ENCODE results near the gene PCDHB13. TPM values are rescaled to one million over a fixed set of nuclear protein-coding genes. Genes with fewer than 3 reads are reported as not detected.
"Not testable (repeated sequence)": the region's sequence is repeated elsewhere in the genome, so short reads cannot be mapped to it uniquely, and the experiment has no call there.

The PCDHB13 gene
- total RNA-seq, 1 experiment from 2014 or later = 2.2 TPM

DNA sequence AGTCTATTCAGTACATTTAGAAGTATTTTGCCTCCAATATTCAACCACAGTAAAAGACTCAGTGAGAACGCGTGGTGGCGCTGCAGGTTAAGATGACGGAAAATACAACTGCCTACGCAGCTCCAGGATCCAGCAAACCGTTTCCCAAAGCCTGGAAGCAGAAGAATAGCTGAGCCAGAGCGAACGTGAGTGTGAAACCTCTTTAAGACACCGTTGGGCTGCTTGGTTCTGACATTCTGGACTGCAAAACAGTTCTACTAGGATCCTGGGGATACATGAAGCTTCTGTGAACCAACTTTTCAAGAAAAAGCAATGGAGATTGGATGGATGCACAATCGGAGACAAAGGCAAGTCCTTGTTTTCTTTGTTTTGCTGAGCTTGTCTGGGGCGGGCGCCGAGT lies 31.5 kb upstream of the PCDHB13 start, which contains the start of gene PCDHB16:
TSS of gene PCDHB16 (plus strand) at position 140 of the 400 bp plus-strand sequence. CDS start at position 313, 173 bp downstream.
- H3K27ac Mint-ChIP-seq = peak within 1 kb of the TSS; percentile 52; the same call in 1 of the 2 replicates
- peaks cover 15% of the 10 kb centered on the region for H3K9me3 Mint-ChIP-seq
- peaks cover 16% of the 10 kb centered on the region for H3K4me1 Mint-ChIP-seq
- DNase-seq (ENCODE audit: low spot score) (peak; percentile 78), ATAC-seq (peak; percentile 70)
- no peaks in the 10 kb centered on the region; the same call in 1 of the 2 replicates for H3K27me3 Mint-ChIP-seq (ENCODE audit: low read depth)
- H3K4me3 Mint-ChIP-seq = peak within 1 kb of the TSS; percentile 68
- peaks cover 19% of the 10 kb centered on the region for H3K36me3 Mint-ChIP-seq
- ChIA-PET POLR2A (interaction anchor here (0.6 kb wide), 1 partner anchor 65 kb away, joined by 3 read pairs; no protein-coding TSS in a partner anchor), CTCF (interaction anchor here (0.6 to 3.0 kb wide), 59 partner anchors 8 to 455 kb away, joined by 3 to 41 read pairs (median 5); partner anchors contain the start of genes HDAC3, PCDHB10, PCDHB11 and PCDHB12)
- TF ChIP-seq, protein P1, sequence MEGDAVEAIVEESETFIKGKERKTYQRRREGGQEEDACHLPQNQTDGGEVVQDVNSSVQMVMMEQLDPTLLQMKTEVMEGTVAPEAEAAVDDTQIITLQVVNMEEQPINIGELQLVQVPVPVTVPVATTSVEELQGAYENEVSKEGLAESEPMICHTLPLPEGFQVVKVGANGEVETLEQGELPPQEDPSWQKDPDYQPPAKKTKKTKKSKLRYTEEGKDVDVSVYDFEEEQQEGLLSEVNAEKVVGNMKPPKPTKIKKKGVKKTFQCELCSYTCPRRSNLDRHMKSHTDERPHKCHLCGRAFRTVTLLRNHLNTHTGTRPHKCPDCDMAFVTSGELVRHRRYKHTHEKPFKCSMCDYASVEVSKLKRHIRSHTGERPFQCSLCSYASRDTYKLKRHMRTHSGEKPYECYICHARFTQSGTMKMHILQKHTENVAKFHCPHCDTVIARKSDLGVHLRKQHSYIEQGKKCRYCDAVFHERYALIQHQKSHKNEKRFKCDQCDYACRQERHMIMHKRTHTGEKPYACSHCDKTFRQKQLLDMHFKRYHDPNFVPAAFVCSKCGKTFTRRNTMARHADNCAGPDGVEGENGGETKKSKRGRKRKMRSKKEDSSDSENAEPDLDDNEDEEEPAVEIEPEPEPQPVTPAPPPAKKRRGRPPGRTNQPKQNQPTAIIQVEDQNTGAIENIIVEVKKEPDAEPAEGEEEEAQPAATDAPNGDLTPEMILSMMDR (IDR thresholded peaks at IDR 0.05) = peak; percentile 61
- TF ChIP-seq, protein P2, sequence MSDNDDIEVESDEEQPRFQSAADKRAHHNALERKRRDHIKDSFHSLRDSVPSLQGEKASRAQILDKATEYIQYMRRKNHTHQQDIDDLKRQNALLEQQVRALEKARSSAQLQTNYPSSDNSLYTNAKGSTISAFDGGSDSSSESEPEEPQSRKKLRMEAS (CRISPR knock-in tag; IDR thresholded peaks at IDR 0.05) = 0 out of 2 replicates have a peak, but pooled peaks have one; percentile 16
- TF ChIP-seq PRRX2 (CRISPR knock-in tag; IDR thresholded peaks at IDR 0.05) = no peak

DNA sequence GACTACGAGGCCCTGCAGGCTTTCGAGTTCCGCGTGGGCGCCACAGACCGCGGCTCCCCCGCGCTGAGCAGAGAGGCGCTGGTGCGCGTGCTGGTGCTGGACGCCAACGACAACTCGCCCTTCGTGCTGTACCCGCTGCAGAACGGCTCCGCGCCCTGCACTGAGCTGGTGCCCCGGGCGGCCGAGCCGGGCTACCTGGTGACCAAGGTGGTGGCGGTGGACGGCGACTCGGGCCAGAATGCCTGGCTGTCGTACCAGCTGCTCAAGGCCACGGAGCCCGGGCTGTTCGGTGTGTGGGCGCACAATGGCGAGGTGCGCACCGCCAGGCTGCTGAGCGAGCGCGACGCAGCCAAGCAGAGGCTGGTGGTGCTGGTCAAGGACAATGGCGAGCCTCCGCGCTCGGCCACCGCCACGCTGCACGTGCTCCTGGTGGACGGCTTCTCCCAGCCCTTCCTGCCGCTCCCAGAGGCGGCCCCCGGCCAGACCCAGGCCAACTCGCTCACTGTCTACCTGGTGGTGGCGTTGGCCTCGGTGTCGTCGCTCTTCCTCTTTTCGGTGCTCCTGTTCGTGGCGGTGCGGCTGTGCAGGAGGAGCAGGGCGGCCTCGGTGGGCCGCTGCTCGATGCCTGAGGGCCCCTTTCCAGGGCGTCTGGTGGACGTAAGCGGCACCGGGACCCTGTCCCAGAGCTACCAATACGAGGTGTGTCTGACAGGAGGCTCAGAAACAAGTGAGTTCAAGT lies 29.4 kb upstream of the PCDHB13 start:
- H3K4me3 Mint-ChIP-seq; H3K27me3 Mint-ChIP-seq (ENCODE audit: low read depth); ATAC-seq; H3K27ac Mint-ChIP-seq; POLR2A ChIA-PET; DNase-seq (ENCODE audit: low spot score): not testable (repeated sequence)
- Mint-ChIP-seq H3K4me1 (peaks cover 16% of the 10 kb centered on the region), H3K9me3 (peaks cover 19% of the 10 kb centered on the region), H3K36me3 (peaks cover 22% of the 10 kb centered on the region)
- CTCF ChIA-PET = interaction anchor here (1.3 to 2.4 kb wide), 2 partner anchors 34 to 90 kb away, joined by 3 to 25 read pairs; partner anchors contain the start of genes PCDHB2 and PCDHB6

DNA sequence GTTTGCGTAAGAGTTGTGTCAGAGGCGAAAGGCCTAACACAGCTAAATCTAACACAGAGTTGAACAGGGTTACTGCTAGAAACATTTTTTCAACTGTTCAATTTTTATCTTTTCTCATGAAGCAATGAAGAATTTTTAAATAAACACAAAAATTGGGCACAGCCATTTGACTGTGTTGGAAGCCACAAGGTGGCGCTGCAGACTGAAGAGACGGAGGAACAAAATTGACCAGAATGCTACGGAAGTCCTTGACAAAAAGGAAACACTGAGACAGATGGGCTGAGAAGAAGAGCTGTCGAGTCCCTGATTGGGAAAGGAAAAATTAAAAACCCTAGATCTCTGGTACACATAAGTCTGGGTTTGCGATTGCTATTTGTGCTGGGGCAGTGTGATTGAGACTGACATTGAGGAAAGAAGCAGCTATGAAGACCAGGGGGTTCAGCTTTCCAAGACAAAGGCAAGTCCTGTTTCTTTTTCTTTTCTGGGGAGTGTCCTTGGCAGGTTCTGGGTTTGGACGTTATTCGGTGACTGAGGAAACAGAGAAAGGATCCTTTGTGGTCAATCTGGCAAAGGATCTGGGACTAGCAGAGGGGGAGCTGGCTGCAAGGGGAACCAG lies 26.7 kb upstream of the PCDHB13 start, which contains the start of gene PCDHB9:
TSS of gene PCDHB9 (plus strand) at position 265 of the 616 bp plus-strand sequence. CDS start at position 423, 158 bp downstream.
- Mint-ChIP-seq H3K9me3 (peaks cover 19% of the 10 kb centered on the region), H3K4me3 (peak within 1 kb of the TSS; percentile 21), H3K27me3 (ENCODE audit: low read depth) (peaks cover 4% of the 10 kb centered on the region; the same call in 1 of the 2 replicates), H3K27ac (no peak within 1 kb of the TSS; the same call in 1 of the 2 replicates), H3K4me1 (peaks cover 15% of the 10 kb centered on the region), H3K36me3 (peaks cover 20% of the 10 kb centered on the region)
- ChIA-PET POLR2A (no interaction called here), CTCF (interaction anchor here (0.6 to 3.3 kb wide), 49 partner anchors 10 to 380 kb away, joined by 3 to 35 read pairs (median 4); partner anchors contain the start of genes PCDHA11, PCDHB11, PCDHB12 and PCDHB13)
- DNase-seq (ENCODE audit: low spot score) (peak; percentile 71), ATAC-seq (peak; percentile 58)
- TF ChIP-seq, protein P3, sequence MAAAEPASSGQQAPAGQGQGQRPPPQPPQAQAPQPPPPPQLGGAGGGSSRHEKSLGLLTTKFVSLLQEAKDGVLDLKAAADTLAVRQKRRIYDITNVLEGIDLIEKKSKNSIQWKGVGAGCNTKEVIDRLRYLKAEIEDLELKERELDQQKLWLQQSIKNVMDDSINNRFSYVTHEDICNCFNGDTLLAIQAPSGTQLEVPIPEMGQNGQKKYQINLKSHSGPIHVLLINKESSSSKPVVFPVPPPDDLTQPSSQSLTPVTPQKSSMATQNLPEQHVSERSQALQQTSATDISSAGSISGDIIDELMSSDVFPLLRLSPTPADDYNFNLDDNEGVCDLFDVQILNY (CRISPR knock-in tag; IDR thresholded peaks at IDR 0.05) = no peak
- TF ChIP-seq, protein P1 (IDR thresholded peaks at IDR 0.05) = peak; percentile 49; the same call in 1 of the 2 replicates
- TF ChIP-seq GTF2I (CRISPR knock-in tag; conservative IDR thresholded peaks at IDR 0.05) = no peak

DNA sequence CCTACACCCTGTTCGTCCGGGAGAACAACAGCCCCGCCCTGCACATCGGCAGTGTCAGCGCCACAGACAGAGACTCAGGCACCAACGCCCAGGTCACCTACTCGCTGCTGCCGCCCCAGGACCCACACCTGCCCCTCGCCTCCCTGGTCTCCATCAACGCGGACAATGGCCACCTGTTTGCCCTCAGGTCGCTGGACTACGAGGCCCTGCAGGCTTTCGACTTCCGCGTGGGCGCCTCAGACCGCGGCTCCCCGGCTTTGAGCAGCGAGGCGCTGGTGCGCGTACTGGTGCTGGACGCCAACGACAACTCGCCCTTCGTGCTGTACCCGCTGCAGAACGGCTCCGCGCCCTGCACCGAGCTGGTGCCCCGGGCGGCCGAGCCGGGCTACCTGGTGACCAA lies 25.0 kb upstream of the PCDHB13 start:
- not testable (repeated sequence) for H3K4me1 Mint-ChIP-seq
- Mint-ChIP-seq H3K36me3 (peaks cover 13% of the 10 kb centered on the region), H3K9me3 (peaks cover 13% of the 10 kb centered on the region)

DNA sequence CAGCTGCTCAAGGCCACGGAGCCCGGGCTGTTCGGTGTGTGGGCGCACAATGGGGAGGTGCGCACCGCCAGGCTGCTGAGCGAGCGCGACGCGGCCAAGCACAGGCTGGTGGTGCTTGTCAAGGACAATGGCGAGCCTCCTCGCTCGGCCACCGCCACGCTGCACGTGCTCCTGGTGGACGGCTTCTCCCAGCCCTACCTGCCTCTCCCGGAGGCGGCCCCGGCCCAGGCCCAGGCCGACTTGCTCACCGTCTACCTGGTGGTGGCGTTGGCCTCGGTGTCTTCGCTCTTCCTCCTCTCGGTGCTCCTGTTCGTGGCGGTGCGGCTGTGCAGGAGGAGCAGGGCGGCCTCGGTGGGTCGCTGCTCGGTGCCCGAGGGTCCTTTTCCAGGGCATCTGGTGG lies 24.6 kb upstream of the PCDHB13 start:
- POLR2A ChIA-PET; DNase-seq (ENCODE audit: low spot score); H3K27me3 Mint-ChIP-seq (ENCODE audit: low read depth); H3K4me3 Mint-ChIP-seq; H3K27ac Mint-ChIP-seq; ATAC-seq; CTCF ChIA-PET; H3K4me1 Mint-ChIP-seq: not testable (repeated sequence)
- Mint-ChIP-seq H3K9me3 (peaks cover 13% of the 10 kb centered on the region; the same call in 1 of the 2 replicates), H3K36me3 (peaks cover 13% of the 10 kb centered on the region)

More for the DNA sequence above, 25.0 kb upstream of the PCDHB13 start:
- H3K27ac Mint-ChIP-seq; ATAC-seq; DNase-seq (ENCODE audit: low spot score); CTCF ChIA-PET; POLR2A ChIA-PET; H3K27me3 Mint-ChIP-seq (ENCODE audit: low read depth); H3K4me3 Mint-ChIP-seq: not testable (repeated sequence)
